HS-27A (cell line): ENCODE results near the gene MGME1.

Experiments used
- DNase-seq: peaks from one replicate; pipeline ENCODE4 v3.0.0-alpha.2; 2012; ENCODE audit warnings: low read depth, missing footprints

Gene MGME1

DNA sequence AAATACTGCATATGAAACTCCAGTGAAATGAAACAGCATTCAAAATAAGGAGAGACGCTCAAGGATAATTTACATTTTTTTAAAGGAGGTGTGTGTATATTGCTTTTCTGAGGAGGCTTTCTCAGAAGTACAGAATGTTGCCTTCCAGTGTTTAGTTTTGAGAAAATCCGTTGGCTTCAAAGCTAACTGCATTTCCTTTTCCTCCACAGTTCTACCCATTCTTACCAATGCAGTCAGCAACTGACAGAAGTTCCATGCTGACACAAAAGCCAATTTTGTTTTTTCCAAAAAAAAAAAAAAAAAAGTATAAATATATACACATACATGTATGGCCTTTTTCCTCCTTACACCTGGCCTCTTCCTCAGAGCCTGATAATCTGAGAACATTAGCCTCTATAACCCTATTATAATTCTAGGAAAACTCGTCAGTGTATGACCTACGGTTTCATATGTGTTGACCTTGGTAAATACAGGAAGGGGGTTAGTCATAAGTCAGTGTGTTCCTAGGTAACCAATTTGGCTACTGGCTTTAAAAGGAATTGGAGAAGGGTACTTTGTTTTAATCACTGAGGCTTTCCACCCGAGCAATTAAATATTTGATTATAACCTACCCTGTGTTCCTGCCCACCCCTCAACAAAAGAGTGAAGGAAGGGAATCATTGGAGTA lies 24.2 kb downstream of the MGME1 start:
- DNase-seq: no peak

DNA sequence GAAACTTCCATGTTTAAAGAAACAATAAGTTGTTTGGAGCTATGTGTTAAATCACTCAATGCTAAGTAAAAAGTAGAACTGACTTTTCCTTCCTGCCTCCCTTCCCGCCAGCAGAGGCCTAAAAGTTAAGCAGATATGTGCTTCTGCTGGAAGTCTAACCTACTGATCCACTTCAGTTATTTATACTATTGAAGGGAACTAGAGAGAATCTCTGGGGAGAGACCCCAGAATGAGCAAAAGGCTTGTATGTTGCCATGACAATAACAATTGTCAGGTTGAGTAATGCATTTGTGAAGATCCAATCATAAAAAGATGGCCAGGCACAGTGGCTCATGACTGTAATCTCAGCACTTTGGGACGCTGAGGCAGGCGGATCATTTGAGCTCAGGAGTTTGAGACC lies 24.7 kb downstream of the MGME1 start:
- DNase-seq: no peak

DNA sequence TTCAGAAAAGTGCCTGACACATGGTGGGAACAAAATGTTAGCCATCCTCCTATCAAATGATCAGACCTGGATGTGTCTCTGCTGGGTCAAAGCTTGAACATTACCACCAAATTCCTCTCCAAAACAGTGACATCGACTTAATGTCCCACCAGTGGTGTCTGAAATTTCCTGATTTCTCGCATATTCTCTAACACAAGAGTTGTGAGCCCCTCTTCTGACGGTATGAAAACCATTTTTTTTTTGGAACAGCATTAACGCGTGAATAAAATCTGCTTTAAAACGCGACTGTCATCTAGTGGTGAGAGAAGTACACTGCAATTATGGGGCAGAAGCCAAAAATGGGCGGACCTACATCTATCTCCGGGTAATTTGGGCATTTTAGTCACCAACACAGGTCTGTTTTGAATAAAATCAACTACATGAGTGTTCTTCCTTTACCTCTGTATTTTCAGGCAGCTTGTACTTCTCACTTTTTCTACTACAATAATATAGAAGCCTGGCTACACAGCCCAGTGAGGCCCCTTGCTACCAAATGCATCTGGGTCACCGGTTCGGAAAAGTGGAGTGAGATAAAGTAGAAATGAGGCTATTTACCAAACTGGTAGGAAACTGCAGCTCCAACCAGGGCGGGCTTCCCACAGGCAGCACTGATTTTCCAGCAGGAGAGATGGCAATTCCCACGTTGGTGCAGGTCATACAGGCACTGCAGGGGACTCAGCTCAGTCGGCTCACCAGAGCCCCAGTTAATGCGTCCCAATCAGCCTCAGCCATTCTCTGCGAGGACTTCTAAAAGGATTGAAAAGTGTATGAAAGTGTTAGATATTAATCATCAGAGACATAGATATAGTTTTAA lies 27.4 kb downstream of the MGME1 start:
- peak; percentile 31 for DNase-seq

DNA sequence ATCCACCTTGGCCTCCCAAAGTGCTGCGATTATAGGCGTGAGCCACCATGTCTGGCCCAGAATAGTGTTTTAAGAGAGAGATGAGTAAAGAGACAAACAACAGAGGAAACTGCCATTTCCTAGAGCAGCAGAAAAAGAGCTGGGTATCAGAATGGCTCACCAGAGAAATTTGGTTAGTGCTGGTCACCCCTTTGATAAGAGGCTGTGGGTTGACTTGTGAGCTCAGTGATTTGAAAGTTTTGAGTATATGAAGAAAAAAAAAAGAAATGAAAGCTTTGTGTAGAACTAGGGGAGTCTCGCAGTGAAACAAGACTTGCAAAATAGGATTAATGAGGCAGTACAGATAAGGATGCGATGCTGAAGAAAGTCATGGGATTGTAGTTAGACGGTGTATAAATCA lies 29.6 kb downstream of the MGME1 start:
- no peak for DNase-seq

DNA sequence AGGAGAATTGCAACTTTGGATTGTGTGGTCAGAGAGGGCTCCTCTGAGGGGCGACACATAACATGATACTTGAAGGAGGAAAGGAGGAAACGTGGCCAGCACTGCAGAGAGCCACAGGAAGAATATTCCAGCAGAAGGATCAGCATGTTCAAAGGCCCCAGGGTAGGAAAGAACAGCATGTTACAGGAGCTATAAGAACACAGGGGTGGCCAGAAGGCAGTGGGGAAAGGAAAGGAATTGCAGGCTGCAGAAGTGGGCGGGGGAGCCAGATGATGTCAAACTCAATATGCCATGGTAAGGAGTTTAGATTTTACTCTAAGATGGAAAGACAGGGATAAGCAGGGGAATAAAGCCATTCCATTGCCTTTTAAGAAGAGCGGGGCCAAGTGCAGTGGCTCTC lies 30.7 kb downstream of the MGME1 start:
- no peak for DNase-seq

DNA sequence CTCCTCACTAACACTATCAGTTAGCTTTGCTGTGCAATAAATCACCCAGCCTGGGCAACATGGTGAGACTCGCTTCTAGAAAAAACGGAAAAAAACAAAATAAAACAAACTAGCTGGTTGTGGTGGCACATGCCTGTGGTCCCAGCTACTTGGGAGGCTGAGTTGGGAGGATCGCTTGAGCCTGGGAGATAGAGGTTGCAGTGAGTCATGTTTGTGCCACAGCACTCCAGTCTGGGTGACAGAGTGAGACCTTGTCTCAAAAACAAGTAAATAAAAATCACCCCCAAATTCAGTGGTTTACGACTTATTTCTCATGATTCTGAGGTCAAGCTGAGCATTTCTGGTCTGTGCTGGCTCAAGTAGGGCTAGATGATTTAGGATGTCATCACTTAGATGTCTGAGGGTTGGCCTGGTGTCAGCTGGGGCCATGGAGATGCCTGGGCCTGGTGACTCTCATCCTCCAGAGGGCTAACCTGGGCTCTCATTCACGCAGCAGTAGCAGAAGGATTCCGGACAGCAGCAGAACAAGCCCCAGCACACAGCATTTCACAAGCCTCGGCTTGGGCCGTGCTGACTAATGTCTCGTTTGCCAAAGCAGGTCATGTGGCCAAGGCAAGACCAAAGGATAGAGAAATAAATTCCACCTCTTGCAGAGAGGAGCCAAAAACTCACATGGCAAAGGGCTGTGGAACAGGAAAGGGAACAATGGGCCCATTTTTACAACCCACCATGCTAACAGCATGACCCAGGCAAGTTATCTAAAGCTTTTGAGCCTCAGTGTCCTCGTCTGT lies 32.5 kb downstream of the MGME1 start:
- no peak for DNase-seq

DNA sequence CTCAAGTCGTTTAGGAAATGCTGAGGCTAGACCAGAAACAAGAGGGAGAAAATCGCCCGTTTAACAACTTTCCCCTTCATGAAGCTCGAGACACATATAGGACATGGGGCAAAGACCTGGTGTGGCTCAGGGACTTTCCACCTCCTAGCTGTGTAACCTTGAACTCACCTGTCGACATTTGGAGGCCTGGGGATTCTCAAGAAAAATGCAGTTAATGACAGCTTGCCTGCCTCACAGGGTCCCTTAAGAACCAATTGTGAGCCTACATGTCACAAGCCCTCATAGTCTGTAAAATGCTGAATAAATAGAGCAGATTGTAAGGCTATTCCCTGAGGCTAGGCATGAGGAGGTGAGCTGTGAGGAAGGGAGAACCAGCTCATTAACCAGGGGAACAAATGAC lies 35.1 kb downstream of the MGME1 start:
- no peak for DNase-seq

DNA sequence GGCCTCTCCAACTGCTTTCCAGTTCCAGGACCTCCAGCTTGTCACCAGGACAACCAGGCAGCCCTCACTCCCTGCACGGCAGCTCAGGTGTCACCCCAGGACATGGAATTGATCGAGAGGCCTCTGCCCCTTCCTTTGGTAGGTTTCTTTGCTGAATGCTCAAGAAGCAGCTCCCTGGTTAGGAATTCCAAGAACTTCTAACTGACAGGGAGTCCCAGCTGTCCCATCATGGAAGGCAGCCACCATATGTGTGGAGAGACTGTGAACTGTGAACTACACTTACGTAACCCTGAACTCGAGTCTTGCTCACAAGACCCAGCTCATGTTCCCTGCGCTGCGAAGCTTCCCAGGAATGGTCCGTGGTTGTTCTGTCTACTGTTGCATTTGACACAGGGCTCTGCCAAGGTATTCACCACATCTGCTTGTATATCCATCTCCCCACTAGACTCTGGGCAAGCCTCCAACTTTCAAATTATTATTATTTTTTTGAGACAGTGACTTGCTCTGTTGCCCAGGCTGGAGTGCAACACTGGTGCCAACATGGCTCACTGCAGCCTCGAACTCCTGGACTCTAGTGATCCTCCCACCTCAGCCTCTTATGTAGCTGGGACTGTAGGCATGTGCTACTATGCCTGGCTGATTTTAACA lies 35.7 kb downstream of the MGME1 start:
- DNase-seq: no peak

DNA sequence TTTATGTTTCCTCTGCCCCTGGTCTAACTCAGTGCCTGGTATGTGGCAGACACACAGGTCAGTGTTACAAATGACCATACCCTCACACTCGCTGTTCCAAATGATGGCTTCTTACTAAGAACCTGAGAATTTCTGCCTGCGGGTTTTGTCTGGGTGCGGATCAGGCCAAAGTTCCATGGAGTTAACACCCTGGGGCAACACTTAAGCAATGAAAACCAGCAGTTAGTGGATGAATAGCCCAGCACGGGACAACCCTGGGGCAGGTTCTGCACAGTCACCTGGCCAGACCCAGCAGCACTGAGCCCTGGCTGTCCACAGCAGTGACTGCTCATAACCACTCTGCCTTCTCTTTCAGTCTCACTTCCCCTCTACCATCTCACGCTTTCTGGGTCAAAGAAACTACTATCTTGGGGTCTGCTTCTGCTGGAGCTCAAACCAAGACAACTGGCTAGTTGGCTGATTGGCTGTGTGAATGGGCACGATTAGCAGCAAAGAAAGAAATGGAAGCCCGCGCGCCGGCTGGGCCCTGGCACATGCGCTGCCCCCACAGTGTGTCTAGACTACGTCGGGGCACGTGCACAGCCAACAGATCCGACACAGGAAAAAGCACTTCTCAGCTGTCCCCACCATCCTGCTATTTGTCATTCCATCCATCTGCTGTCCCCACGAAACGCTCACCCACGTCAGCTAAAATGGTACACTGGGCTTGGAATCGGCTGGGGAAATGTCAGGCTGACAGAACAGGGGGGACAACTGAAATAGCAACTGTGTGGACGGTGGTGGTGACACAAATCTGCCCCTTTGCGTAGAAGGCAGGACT lies 36.6 kb downstream of the MGME1 start:
- no peak for DNase-seq

DNA sequence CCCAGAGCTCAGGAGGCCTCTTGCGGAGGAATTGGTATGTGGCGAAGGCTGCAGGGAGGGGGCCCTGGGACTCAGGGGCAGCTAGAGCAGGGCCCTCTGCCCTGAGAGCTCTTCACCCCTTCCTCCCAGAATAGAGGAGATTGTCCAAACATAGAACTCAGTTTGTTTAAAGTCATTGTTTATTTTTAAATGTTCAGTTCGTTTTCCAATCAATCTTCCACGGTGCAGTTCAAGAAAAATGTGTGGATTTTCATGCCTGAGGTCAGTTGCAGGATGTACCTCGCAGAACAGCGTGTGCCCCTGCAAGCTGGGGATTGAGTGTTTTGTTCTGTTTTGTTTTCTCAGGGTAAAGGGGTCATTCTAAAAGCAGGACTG lies 37.2 kb downstream of the MGME1 start:
- DNase-seq: no peak

DNA sequence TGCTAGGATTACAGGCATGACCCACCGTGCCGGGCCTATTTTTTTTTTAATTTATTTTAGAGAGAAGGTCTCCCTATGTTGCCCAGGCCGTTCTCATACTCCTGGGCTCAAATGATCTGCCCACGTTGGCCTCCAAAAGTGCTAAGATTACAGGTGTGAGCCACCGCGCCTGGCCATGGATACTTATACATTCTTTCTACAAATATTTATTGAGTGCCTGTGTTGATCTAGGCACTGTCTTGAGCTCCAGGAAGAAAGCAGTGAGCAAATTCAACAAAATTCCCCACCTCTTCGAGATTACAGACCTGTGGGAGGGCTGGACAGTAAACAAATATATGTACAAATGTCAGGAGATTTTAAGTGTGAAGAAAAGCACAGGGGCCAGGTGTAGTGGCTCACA lies 37.9 kb downstream of the MGME1 start:
- no peak for DNase-seq

DNA sequence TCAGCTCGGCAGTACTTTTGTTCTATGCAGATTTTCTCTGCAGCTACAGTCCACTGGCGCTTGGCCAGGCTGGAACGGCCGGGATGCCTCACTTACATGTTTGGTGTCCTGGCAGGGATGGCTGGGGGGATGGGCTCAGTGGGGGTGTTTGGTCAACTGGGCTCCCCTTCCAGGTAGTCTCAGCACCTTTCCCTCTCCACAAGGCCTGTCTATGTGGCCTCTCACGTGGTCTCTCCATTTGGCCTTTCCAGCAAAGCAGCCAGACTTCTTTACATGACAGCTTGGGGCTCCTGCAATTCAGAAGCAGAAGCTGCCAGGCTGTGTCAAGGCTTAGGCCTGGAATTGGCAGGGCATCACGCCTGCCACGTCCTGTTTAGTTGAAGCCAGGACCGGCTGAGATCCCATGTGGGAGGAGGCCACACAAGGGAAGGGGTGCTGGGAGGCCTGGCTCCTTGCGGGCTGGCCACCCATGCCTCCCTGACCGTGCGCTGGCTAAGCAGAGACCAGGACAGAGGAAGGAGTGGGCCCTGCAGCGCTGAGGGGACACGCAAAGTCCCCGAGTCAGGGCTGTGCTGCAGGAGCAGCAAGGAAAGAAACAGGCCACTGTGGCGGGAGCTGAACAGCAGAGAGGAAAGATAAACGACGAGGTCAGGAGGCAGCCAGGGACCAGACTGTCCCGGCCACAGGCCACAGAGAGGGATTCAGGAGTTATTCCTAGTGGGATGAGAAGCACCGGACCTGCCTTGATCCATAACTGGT lies 38.9 kb downstream of the MGME1 start:
- no peak for DNase-seq

DNA sequence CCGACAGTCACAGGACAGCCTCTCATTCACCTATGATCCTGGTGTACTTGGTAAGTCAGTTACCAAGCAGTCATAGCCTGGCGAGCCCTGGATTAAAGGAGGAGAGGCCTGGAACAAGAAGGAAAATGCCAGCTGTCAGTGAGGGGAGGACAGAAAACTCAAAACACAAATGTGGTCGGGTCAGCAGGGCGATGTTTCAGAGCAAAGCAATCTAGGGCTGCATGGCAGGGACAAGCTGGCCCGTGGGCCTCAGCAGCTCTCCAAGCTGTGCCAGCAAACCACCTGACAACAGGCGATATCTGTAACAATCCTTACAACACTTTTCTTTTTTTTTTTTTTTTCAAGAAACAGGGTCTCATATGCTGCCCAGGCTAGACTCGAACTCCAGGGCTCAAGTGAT lies 40.3 kb downstream of the MGME1 start:
- no peak for DNase-seq

DNA sequence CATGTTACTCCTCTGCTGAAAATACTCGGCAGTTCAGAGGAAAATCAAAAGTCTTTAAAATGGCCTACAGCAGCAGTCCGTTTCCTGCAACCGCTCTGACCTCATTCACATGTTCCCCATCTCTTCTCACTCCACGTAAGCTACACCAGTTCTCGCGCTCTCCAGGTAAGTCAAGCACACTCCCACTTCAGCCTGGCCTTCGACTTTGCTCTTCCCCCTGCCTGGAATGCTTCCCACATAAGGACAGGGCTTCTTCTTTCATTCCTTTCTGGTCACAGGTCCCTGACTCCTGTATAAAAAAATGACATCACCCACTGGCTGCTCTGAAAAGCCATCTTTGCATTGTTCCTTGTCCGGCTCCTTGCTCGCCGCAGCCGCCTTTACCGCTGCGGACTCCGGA lies 42.7 kb downstream of the MGME1 start:
- no peak for DNase-seq

DNA sequence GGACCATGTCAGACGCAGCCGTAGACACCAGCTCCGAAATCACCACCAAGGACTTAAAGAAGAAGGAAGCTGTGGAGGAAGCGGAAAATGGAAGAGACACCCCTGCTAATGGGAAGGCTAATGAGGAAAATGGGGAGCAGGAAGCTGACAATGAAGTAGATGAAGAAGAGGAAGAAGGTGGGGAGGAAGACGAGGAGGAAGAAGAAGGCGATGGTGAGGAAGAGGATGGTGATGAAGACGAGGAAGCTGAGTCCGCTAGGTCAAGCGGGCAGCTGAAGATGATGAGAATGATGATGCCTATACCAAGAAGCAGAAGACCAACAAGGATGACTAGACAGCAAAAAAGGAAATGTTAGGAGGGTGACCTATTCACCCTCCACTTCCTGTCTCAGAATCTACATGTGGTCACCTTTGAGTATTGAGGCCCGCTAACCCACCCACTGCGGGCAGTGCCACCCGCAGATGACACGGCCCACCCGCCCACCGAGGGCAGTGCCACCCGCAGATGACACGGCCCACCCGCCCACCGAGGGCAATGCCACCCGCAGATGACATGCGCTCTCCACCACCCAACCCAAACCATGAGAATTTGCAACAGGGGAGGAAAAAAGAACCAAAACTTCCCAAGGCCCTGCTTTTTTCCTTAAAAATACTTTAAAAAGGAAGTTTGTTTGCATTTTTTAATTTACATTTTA lies 43.3 kb downstream of the MGME1 start:
- DNase-seq: no peak

DNA sequence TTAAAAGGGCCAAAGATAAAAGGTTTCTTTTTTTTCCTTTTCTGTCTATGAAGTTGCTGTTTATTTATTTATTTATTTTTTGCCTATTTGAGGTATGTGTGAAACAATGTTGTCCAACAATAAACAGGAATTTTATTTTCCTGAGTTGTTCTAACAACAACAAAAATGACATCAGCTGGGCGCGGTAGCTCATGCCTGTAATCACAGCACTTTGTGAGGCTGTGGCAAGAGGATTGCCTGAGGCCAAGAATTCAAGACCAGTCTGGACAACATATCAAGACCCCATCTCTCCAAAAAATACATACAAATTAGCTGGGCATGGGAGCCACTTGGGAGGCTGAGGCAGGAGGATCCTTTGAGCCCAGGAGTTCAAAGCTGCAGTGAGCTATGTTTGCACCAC lies 44.1 kb downstream of the MGME1 start:
- no peak for DNase-seq

DNA sequence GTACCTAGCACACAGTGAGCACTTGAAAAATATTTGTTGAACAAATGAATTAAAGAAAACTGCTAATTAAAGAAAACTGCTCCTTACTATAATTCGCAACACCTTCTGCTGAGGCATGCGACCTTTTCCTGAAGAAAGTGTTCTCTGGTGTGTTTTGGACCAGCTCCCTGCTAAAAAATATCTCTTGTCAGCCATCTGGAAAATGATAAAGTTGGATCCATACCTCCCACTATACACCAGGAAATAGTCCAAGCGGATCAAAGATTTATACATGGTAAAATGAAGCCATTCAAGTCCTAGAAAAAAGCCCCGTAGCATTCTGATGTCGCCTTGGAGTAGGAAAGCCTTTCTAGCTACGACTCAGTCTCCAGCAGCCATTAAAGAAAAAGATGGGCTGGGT lies 45.6 kb downstream of the MGME1 start:
- DNase-seq: no peak

DNA sequence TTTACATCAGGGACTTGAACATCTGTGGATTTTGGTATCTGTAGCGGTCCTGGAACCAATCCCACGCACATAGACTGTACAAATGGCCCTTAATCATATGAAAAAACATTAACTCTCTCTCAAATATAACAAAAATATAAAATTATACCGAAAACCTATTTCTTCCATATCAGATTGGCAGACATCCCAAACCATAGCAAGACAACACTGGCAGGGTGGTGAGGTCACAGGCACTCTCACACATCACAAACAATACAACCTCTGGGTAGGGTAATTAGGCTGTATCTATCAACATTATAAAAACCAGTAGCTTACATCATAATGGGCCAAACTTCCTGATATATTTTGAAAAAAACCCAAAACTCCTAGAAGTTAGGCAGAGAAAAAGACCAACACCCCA lies 48.0 kb downstream of the MGME1 start:
- no peak for DNase-seq

DNA sequence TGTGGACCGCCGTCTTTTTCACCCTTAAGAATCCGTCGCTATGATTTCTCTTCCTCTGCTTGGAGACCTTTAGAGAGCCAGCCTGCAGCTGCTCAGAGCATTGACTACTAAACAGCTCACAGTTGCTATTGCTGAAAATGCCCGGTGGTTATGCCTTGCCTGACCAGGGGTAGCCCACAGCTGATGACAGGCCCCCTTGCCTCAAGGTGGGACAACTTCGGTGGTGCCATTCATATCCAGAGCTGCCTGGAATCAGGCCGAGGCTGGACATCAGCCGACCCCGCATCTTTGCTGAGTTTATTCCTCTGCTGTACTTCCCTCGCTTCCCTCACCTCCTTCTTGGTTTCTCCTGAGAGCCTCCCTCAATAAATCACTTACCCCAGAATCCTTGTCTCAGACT lies 49.3 kb downstream of the MGME1 start:
- no peak for DNase-seq

DNA sequence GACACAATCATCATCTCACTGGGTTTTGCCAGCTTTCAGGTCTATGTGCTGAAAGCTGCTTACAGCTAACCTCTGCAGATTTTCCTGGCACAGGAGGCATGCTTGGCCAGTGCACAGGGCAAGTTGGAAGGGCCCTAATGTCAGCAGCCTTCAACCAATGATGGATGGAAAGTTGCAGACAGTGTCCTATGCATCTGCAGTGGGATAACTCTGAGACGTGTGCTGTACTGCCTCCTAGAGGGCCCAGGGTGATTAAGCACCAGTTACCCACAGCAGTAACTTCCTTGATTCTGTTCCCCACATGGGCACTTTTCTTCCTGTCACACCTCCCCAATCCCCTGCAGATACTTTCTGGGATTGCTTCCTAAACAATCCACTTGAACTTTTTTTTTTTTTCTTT lies 50.2 kb downstream of the MGME1 start:
- no peak for DNase-seq
